OCI-LY3 (cell line): Measurements from ENCODE around the gene ABLIM2.

Experiments
- H2AFZ ChIP-seq: fragments of 200-600, 300-600 bp; shearing (Covaris generic); 2 replicates; pipeline ENCODE4 v1.6.0; 2014; ENCODE audit warnings: antibody characterized with exemption, low read depth, low read length
- H3K27ac ChIP-seq: fragments of 200-600, 300-600 bp; sonication (generic); 2 replicates; pipeline ENCODE4 v1.5.1; 2014; ENCODE audit warnings: mild to moderate bottlenecking, low read length, moderate library complexity, mixed read lengths
- H3K27me3 ChIP-seq: fragments of 200-600, 300-600 bp; sonication (generic); 2 replicates; pipeline ENCODE4 v1.6.1; 2014; ENCODE audit warnings: low read depth, low read length, mixed read lengths
- H3K36me3 ChIP-seq: fragments of 200-600, 300-600 bp; sonication (generic); replicated peaks from 2 replicates; pipeline ENCODE3; 2014; ENCODE audit warnings: low read depth, low read length, mixed read lengths
- H3K4me1 ChIP-seq: fragments of 300-600, 200-600 bp; sonication (generic); 2 replicates; pipeline ENCODE4 v1.6.1; 2014; ENCODE audit warnings: low read length, mixed read lengths
- H3K4me2 ChIP-seq: fragments of 200-600, 300-600 bp; sonication (generic); 2 replicates; pipeline ENCODE4 v1.6.1; 2014; ENCODE audit warnings: low read length, mixed read lengths
- H3K4me3 ChIP-seq: fragments of 300-600, 200-600 bp; sonication (generic); 2 replicates; pipeline ENCODE4 v1.5.1; 2014; ENCODE audit warnings: antibody characterized with exemption, mild to moderate bottlenecking, low read length, moderate library complexity
- H3K79me2 ChIP-seq: fragments of 300-600, 200-600 bp; shearing (Covaris generic); 2 replicates; pipeline ENCODE4 v1.6.1; 2014; ENCODE audit warnings: mild to moderate bottlenecking, low read length, mixed read lengths
- H3K9ac ChIP-seq: fragments of 300-600, 200-600 bp; shearing (Covaris generic); 2 replicates; pipeline ENCODE4 v1.6.0; 2014; ENCODE audit warnings: mild to moderate bottlenecking, low read length, moderate library complexity
- H3K9me3 ChIP-seq: fragments of 200-600, 300-600 bp; shearing (Covaris generic); 2 replicates; pipeline ENCODE4 v1.6.1; 2014; ENCODE audit warnings: low read length, mixed read lengths; ENCODE audit not compliant: insufficient read depth
- H4K20me1 ChIP-seq: fragments of 200-600, 300-600 bp; sonication (generic); 2 replicates; pipeline ENCODE4 v1.6.1; 2016; ENCODE audit warnings: low read length, mixed read lengths; ENCODE audit not compliant: insufficient read depth
- CTCF ChIP-seq: fragments of 200-600, 300-600 bp; sonication (generic); IDR thresholded peaks from 2 replicates; pipeline ENCODE4 v1.5.1; 2014; ENCODE audit warnings: antibody characterized with exemption, low read length, low read depth
- EZH2phosphoT487 ChIP-seq: fragments of 200-600 bp; shearing (Covaris generic); IDR thresholded peaks from 2 replicates; pipeline ENCODE4 v1.6.1; 2018; ENCODE audit warnings: antibody characterized with exemption, mixed run types, low read depth

The ABLIM2 gene

GRCh38 chr4:8025668-8026067 is 132.9 kb downstream of the ABLIM2 start:
- Histone ChIP-seq H2AFZ (no peak overlapping the region), H3K4me2 (no peak overlapping the region), H3K27me3 (no peaks in the 10 kb centered on the region), H3K9me3 (no peaks in the 10 kb centered on the region), H3K36me3 (no peaks in the 10 kb centered on the region), H3K4me1 (no peaks in the 10 kb centered on the region), H4K20me1 (no peaks in the 10 kb centered on the region), H3K27ac (no peak overlapping the region), H3K79me2 (no peaks in the 10 kb centered on the region), H3K4me3 (no peak overlapping the region), H3K9ac (no peak overlapping the region)
- no peak for TF ChIP-seq CTCF
- no peak for TF ChIP-seq EZH2phosphoT487

GRCh38 chr4:8024073-8024786 is 134.4 kb downstream of the ABLIM2 start:
- Histone ChIP-seq H4K20me1 (no peaks in the 10 kb centered on the region), H3K4me1 (no peaks in the 10 kb centered on the region), H3K9me3 (no peaks in the 10 kb centered on the region), H3K4me3 (no peak overlapping the region), H3K79me2 (no peaks in the 10 kb centered on the region), H3K36me3 (no peaks in the 10 kb centered on the region), H3K27ac (no peak overlapping the region), H2AFZ (no peak overlapping the region), H3K4me2 (no peak overlapping the region), H3K9ac (no peak overlapping the region), H3K27me3 (no peaks in the 10 kb centered on the region)
- no peak for TF ChIP-seq CTCF
- no peak for TF ChIP-seq EZH2phosphoT487

GRCh38 chr4:8023696-8024033 is 134.9 kb downstream of the ABLIM2 start:
- Histone ChIP-seq H3K4me2 (no peak overlapping the region), H3K27me3 (no peaks in the 10 kb centered on the region)

More at GRCh38 chr4:8023696-8024033, 134.9 kb downstream of the ABLIM2 start:
- Histone ChIP-seq H3K9me3 (no peaks in the 10 kb centered on the region), H3K79me2 (no peaks in the 10 kb centered on the region), H2AFZ (no peak overlapping the region), H3K36me3 (no peaks in the 10 kb centered on the region), H4K20me1 (no peaks in the 10 kb centered on the region), H3K27ac (no peak overlapping the region), H3K4me1 (no peaks in the 10 kb centered on the region), H3K4me3 (no peak overlapping the region), H3K9ac (no peak overlapping the region)
- TF ChIP-seq CTCF (no peak), EZH2phosphoT487 (no peak)
